ENCODE data around the gene OR2T1.
"Not testable (repeated sequence)": the region's sequence is repeated elsewhere in the genome, so short reads cannot be mapped to it uniquely, and the experiment has no call there.

The OR2T1 gene

DNA sequence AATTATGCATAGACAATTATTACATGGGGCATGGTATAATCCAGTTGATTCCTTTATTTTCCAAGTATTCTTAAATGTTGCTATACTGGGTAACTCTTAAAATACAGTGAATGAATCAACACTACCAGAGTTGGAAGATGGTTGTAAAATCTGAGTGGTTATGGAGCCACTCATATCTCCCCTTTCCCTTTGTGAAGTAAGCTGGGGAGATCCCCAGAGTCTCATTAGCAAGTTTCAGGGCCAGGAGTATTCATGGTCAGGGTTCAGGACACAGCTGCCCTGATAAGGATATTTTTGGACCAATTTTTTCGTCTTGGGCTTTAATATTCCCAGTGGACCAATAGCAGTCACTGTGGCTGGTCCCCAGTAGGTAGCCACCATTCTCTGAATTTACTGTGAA, 35.8 kb downstream of the OR2T1 start:
- not testable (repeated sequence) for DNase-seq

DNA sequence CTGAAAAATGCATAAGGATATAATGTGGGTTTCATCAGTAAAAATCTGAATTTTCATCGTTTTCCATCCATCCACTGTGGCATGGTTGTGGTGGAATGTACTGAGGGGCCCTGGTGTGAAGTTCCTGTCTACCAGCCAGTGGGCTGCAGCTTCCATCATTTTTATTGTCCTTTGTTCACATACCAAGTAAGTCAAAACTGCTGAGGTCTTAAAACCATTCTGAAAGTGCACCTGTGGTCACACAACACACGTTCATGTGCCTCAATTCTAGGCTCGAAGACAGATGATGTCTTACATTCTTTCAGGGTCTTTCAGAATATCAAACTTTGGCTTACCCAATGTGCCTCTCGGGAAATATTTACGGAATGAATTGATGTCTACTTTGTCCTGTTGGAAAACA, 36.4 kb downstream of the OR2T1 start:
- DNase-seq: not testable (repeated sequence)

- DNase-seq: not testable (repeated sequence)
These were observed 39.8 kb downstream of the OR2T1 start for GRCh38 chr1:248442500-248443277.

DNA sequence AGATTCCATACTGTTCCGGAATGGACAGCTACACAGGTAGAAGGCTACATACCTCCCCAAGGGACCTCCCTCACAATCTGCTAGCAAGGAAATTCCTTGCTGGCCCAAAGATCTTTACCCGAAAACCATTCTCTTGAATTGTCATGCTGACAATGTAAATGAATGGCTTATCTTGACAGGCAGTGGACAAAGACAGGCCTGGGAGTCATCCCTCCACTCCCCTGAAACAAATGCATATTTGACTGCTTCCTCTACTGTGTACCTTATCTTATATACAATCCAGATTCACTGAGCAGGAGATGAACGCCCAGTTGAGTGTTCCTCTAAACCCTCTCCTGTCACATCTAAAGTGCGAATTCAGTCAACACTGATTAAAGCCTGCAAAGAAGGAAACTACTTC, 41.8 kb downstream of the OR2T1 start:
- not testable (repeated sequence) for DNase-seq

GRCh38 chr1:248445399-248445798, 42.6 kb downstream of the OR2T1 start, which contains the start of gene OR2T2:
TSS of gene OR2T2 (plus strand) at chr1:248445637. CDS start at chr1:248452798, 7,161 bp downstream.
- not testable (repeated sequence) for DNase-seq

DNA sequence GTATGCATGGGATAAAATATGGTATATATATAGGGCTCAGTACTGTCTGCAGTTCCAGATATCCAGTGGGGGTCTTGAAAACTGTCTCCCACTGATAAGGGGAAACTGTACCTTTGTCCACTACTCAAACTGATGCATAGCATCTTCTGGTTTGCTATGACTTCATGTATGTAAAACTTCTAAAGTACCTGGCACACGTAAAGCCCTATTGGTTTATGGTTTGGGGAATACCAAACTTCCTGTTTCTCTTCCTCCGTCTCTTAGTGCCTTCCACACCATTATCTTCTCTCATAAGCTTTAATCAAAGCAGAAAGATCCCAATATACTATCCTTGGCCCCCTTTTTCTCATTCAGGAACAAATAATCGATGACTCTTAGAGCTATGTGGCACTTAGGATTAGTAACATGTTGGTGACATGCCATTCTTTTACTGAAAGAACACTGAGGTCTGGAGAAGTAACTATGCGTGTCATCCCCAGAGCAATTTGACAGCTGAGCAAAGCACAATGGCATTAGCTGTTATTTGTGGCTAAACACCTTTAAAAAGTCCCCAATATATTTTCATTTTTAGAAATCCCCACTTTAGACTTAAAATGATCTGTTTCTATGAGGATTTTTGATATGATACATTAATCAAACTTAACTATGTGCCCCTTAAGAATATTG, 45.7 kb downstream of the OR2T1 start:
- DNase-seq: not testable (repeated sequence)

DNA sequence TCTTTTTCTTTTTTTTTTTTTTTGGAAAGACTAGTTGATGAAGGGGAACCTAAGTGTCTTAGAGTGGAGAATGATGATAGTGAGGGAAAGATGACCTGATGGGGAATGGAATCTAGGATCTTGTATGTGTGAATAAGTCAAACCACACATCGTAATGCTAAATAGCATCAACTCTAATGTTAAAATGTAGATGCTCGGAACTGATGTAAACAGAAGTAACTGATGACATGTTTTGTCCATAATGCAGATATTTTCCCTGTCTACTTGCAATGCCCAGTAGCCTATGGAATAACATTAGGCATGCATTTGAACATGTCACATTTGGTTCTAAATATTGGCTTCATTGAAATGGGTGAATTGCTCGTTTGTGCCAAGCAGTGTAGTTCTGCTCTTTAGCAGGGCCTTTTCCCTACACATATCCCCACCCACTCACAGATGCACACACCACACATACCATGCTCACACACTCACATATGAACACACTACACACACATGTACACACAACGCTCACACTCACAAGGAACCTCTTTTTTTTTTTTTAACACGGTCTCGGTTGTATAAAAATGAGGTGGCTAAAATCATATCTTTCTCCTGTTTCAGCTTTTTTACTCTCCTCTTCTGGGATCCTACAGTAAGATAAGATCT, 47.1 kb downstream of the OR2T1 start:
- DNase-seq: not testable (repeated sequence)

DNA sequence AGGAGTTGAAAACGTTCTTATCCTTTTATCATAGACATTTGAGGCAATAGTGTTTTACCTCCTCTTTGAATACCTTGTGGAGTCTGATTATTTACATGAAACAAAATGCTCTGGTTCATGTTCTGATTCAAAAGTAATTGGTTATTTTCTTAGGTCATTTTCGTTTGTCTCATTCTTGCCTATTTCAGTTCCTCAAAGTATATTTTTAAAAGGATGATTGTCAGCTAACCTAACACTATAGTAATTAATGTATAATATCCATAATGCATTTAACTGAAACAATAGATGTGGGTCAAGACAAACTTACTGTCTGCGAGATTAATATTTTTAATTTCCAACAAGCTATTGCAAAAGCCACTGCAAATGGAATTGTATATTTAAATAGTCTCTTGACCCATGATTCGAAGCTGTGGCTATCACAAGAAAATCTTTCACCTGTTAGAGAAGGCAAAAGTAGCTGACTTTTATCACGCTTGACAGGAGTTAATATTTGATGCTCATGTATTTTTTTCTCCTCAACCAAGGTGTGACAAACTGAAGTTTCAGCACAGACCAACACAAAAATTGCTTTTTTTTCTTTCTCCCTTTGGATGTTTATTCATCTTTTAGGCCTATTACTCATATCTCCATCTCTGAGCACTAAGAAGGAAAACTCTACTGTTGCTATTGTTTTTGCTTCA, 47.8 kb downstream of the OR2T1 start:
- DNase-seq: not testable (repeated sequence)

DNA sequence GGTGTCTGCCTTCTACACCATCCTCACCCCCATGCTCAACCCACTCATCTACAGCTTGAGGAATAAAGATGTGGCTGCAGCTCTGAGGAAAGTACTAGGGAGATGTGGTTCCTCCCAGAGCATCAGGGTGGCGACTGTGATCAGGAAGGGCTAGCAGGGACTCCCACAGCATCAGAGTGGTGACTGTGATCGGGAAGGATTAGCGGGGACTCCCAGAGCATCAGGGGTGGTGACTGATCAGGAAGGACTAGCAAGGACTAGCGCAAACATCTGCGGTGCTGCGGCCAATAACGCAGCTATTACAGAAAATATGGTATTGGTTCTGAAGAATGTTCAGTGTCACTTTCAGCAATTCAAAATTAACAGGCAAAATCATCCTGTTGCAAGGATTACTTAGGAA, 50.8 kb downstream of the OR2T1 start:
- not testable (repeated sequence) for DNase-seq

GRCh38 chr1:248455045-248455444, 52.2 kb downstream of the OR2T1 start:
- not testable (repeated sequence) for DNase-seq

DNA sequence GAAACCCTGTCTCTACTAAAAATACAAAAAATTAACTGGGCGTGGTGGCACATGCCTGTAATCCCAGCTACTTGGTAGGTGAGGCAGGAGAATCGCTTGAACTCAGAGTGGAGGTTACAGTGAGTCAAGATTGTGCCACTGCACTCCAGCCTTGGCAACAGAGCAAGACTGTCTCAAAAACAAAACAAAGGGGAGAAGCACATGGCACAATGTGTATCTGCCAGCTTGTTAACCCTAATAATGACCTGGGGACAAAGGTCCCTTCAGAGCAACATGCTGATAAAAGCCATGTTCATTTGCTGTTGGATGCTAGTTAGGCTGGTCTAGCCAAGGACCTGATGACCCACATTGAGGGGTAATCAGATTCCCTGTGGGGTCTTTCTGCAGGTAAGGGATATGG, 53.8 kb downstream of the OR2T1 start:
- not testable (repeated sequence) for DNase-seq

All from fibroblast of upper back skin (primary cell).